Ishikawa (cell line): ENCODE results near the gene LMTK2.

ENCODE experiments used
- CEBPB ChIP-seq: IDR thresholded peaks from 2 replicates; pipeline ENCODE4 v1.6.1; 2012
- CREB1 ChIP-seq: IDR thresholded peaks from 2 replicates; pipeline ENCODE4 v1.6.1; 2012; ENCODE audit warnings: low read depth
- EGR1 ChIP-seq: IDR thresholded peaks from 2 replicates; pipeline ENCODE4 v1.6.1; 2012
- EP300 ChIP-seq: IDR thresholded peaks from 2 replicates; pipeline ENCODE4 v1.6.1; 2012; ENCODE audit warnings: borderline replicate concordance
- FOXM1 ChIP-seq: IDR thresholded peaks from 2 replicates; pipeline ENCODE4 v1.6.1; 2012; ENCODE audit warnings: low read depth, borderline replicate concordance
- NFIC ChIP-seq: IDR thresholded peaks from 2 replicates; pipeline ENCODE4 v1.6.1; 2012
- RAD21 ChIP-seq: IDR thresholded peaks from 2 replicates; pipeline ENCODE4 v1.6.1; 2012; ENCODE audit warnings: low read depth
- TAF1 ChIP-seq: IDR thresholded peaks from 2 replicates; pipeline ENCODE4 v1.6.1; 2012; ENCODE audit warnings: low read depth, mild to moderate bottlenecking
- TCF12 ChIP-seq: IDR thresholded peaks from 2 replicates; pipeline ENCODE4 v1.6.1; 2012; ENCODE audit warnings: low read depth
- TEAD4 ChIP-seq: IDR thresholded peaks from 2 replicates; pipeline ENCODE4 v1.6.1; 2012
- YY1 ChIP-seq: IDR thresholded peaks from 2 replicates; pipeline ENCODE4 v1.6.1; 2012; ENCODE audit warnings: low read depth
- ZBTB7A ChIP-seq: IDR thresholded peaks from 2 replicates; pipeline ENCODE4 v1.6.1; 2012; ENCODE audit warnings: low read depth
- TF ChIP-seq, protein P1 (sequence below): IDR thresholded peaks from 2 replicates; pipeline ENCODE4 v1.6.1; 2012
- TF ChIP-seq, protein P2 (sequence below): IDR thresholded peaks from 2 replicates; pipeline ENCODE4 v1.6.1; 2012; ENCODE audit warnings: low read depth, mild to moderate bottlenecking
- TF ChIP-seq, protein P3 (sequence below): IDR thresholded peaks from 2 replicates; pipeline ENCODE4 v1.6.1; 2012

Gene LMTK2

DNA sequence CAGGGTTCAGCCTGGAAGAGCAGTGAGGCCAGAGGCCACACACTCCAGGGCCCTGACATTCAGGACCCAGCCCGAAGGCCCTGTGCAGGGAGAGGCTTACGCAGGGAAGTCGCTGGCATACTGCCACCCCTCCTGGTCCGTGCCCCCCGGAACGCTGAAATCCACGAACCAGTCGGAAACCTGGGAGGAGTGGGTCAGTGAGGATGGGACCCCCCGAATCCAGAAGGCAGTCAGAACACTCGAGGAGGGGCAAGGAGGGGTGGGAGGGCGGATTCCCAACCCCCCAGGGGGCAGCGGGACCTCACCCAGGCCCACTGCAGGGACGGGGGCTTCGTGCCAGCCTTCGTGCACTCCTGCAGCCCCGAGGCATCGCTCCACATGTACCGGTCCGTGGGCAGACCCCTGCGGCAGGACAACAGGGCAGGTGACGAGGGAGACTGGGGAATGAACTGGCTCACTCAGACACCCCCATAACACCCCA, 118.1 kb downstream of the LMTK2 start:
- TF ChIP-seq TAF1 = no peak
- TF ChIP-seq CREB1 = no peak
- no peak for TF ChIP-seq NFIC
- TF ChIP-seq, protein P1, sequence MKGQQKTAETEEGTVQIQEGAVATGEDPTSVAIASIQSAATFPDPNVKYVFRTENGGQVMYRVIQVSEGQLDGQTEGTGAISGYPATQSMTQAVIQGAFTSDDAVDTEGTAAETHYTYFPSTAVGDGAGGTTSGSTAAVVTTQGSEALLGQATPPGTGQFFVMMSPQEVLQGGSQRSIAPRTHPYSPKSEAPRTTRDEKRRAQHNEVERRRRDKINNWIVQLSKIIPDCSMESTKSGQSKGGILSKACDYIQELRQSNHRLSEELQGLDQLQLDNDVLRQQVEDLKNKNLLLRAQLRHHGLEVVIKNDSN = no peak
- TF ChIP-seq EGR1 = no peak

DNA sequence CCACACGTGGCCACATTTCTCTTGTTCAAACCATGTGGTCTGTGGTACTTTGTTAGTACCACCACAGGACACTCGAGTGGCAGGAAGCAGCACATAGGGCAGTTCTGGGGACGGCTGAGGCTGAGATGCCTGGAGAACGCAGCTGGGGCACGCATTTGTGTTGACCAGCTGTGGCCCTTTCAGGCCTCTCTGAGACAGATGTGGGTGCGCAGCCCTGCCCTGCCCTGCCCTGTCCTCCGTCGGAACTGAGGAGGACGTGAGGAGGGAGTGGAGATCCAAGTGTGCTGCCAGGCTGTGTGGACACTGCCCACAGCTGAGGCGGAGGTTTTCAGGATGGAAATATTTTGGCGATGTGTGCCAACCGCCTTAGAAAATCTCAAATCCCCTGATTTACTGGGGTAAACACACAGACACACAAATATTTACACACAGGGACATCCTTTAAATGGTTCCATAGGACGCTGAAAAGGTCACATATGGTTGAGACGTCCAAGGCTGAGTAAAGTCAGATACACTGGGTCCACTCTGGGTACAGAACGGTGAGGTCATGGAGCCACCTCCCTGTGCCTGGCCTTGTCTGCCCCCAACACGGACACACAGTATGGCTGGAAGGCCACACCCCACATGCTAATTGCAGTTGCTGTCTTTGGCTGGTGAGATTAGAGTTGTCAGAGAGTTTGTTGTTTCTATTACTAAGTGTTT, 119.4 kb downstream of the LMTK2 start:
- TF ChIP-seq, protein P2, sequence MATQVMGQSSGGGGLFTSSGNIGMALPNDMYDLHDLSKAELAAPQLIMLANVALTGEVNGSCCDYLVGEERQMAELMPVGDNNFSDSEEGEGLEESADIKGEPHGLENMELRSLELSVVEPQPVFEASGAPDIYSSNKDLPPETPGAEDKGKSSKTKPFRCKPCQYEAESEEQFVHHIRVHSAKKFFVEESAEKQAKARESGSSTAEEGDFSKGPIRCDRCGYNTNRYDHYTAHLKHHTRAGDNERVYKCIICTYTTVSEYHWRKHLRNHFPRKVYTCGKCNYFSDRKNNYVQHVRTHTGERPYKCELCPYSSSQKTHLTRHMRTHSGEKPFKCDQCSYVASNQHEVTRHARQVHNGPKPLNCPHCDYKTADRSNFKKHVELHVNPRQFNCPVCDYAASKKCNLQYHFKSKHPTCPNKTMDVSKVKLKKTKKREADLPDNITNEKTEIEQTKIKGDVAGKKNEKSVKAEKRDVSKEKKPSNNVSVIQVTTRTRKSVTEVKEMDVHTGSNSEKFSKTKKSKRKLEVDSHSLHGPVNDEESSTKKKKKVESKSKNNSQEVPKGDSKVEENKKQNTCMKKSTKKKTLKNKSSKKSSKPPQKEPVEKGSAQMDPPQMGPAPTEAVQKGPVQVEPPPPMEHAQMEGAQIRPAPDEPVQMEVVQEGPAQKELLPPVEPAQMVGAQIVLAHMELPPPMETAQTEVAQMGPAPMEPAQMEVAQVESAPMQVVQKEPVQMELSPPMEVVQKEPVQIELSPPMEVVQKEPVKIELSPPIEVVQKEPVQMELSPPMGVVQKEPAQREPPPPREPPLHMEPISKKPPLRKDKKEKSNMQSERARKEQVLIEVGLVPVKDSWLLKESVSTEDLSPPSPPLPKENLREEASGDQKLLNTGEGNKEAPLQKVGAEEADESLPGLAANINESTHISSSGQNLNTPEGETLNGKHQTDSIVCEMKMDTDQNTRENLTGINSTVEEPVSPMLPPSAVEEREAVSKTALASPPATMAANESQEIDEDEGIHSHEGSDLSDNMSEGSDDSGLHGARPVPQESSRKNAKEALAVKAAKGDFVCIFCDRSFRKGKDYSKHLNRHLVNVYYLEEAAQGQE = no peak
- no peak for TF ChIP-seq CREB1
- no peak for TF ChIP-seq EGR1
- TF ChIP-seq EP300 = no peak
- no peak for TF ChIP-seq NFIC
- TF ChIP-seq, protein P1 = no peak
- no peak for TF ChIP-seq TAF1
- TF ChIP-seq YY1 = no peak
- TF ChIP-seq TEAD4 = no peak
- no peak for TF ChIP-seq RAD21
- TF ChIP-seq, protein P3, sequence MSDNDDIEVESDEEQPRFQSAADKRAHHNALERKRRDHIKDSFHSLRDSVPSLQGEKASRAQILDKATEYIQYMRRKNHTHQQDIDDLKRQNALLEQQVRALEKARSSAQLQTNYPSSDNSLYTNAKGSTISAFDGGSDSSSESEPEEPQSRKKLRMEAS = no peak
- TF ChIP-seq CEBPB = no peak
- no peak for TF ChIP-seq ZBTB7A
- TF ChIP-seq FOXM1 = no peak
- TF ChIP-seq TCF12 = no peak

DNA sequence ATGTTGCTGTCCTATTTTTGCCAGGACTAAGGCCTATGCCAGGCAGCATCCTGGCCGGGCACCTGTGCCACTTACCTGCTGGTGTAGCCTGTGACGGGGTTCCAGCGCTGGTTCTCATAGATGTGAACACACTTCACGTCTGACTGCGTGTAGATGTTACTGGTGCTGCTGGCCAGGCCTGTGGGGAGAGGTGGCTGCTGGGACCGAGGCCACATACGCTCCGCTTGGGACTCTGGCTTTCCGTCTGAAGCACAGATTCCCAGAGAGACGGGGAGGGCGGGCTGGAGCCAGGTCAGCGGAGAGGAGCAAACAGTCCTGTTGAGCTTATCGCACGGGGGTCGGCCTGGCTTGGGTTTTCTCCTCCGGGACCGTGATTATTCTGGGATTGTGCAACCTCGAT, 121.3 kb downstream of the LMTK2 start:
- no peak for TF ChIP-seq TAF1
- no peak for TF ChIP-seq ZBTB7A
- TF ChIP-seq CREB1 = no peak
- TF ChIP-seq CEBPB = no peak
- TF ChIP-seq, protein P3 = no peak
- TF ChIP-seq NFIC = no peak
- no peak for TF ChIP-seq EP300
- TF ChIP-seq, protein P2 = no peak
- TF ChIP-seq, protein P1 = no peak
- no peak for TF ChIP-seq TCF12
- no peak for TF ChIP-seq YY1
- TF ChIP-seq FOXM1 = no peak
- no peak for TF ChIP-seq EGR1
- no peak for TF ChIP-seq RAD21
- TF ChIP-seq TEAD4 = no peak

DNA sequence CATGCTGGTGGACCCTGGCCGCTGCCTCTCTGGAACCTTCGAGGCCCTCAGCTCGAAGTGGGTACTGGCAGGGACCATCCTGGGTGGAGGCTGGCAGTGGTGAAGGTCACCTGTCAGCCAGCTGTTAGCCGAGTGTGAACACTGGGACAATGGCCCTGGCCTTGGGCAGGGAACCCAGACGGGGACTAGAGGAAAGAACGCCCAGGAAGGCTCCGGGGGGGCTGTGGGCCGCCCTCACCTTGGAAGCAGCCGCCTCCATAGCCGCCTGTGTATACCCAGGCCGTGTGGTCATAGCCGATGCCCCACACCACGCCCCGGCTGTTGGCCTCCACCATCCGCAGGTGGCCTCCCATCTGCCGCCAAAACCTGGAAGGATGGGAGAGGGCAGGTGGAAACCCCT, 122.1 kb downstream of the LMTK2 start:
- TF ChIP-seq, protein P3 = no peak
- TF ChIP-seq TCF12 (no peak), TEAD4 (no peak), NFIC (no peak), CEBPB (no peak), RAD21 (no peak)
- TF ChIP-seq, protein P1 = no peak

DNA sequence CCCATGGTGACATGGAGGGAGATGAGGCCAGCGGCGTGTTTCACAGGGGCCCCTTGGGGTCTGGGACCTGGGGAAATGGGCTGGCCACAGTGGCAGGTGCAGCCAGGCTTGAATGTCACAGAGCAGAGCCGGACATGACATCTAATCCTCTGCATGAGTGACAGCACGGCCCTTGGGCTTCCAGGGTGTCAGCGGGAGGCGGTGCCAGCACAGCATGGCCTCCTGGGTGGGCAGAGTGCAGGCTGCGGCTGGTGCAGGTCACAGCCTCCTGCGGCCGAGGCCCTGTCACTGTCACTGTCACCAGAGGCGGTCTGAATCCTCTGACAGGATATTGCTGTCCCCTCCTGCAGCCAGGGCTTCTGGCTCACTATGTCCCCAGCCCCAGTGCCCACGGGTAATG, 122.8 kb downstream of the LMTK2 start:
- TF ChIP-seq TCF12 = no peak
- TF ChIP-seq NFIC = no peak
- TF ChIP-seq, protein P2 = no peak
- TF ChIP-seq TAF1 = no peak
- TF ChIP-seq RAD21 = no peak
- TF ChIP-seq ZBTB7A = no peak
- no peak for TF ChIP-seq EGR1
- TF ChIP-seq, protein P3 = no peak
- TF ChIP-seq TEAD4 = no peak
- no peak for TF ChIP-seq FOXM1
- no peak for TF ChIP-seq YY1
- TF ChIP-seq CEBPB = no peak
- TF ChIP-seq CREB1 = no peak
- TF ChIP-seq, protein P1 = no peak
- TF ChIP-seq EP300 = no peak
